Endodermal cell (in vitro differentiated cells): ENCODE data around the gene JARID2. TPM values are rescaled to one million over a fixed set of nuclear protein-coding genes. Genes with fewer than 3 reads are reported as not detected.
"Not testable (repeated sequence)": the region's sequence is repeated elsewhere in the genome, so short reads cannot be mapped to it uniquely, and the experiment has no call there.

ENCODE experiments used
- DNase-seq: peaks from one replicate; pipeline ENCODE4 v3.0.0-alpha.2; 2017
- H3K27ac ChIP-seq: 2 replicates; pipeline ENCODE4 v1.5.1; 2013; ENCODE audit warnings: mild to moderate bottlenecking, low read depth, low read length, moderate library complexity
- H3K27me3 ChIP-seq: 2 replicates; pipeline ENCODE4 v1.6.1; 2013; ENCODE audit warnings: mild to moderate bottlenecking, low read length, moderate library complexity; ENCODE audit not compliant: insufficient read depth, control insufficient read depth, poor library complexity, severe bottlenecking
- H3K36me3 ChIP-seq: 2 replicates; pipeline ENCODE4 v1.7.0; 2013; ENCODE audit warnings: mild to moderate bottlenecking, low read length, moderate library complexity; ENCODE audit not compliant: control insufficient read depth, insufficient read depth
- H3K4me1 ChIP-seq: one replicate; pipeline ENCODE4 v1.7.0; 2013; ENCODE audit warnings: low read length; ENCODE audit not compliant: control insufficient read depth, insufficient read depth
- H3K4me3 ChIP-seq: 2 replicates; pipeline ENCODE4 v1.5.1; 2013; ENCODE audit warnings: mild to moderate bottlenecking, low read length, moderate library complexity
- H3K9ac ChIP-seq: 2 replicates; pipeline ENCODE4 v1.6.1; 2013; ENCODE audit warnings: mild to moderate bottlenecking, low read length, moderate library complexity; ENCODE audit not compliant: poor library complexity, severe bottlenecking; ENCODE audit errors: extremely low read depth
- H3K9me3 ChIP-seq: 2 replicates; pipeline ENCODE4 v1.6.1; 2013; ENCODE audit warnings: mild to moderate bottlenecking, low read length, moderate library complexity; ENCODE audit not compliant: control insufficient read depth
- H3K27ac Mint-ChIP-seq: 2 replicates; pipeline ENCODE4 v1.8.0; 2020; ENCODE audit warnings: mixed read lengths
- H3K27me3 Mint-ChIP-seq: 2 replicates; pipeline ENCODE4 v1.8.0; 2021; ENCODE audit warnings: mild to moderate bottlenecking, mixed read lengths; ENCODE audit not compliant: insufficient read depth
- H3K36me3 Mint-ChIP-seq: 2 replicates; pipeline ENCODE4 v1.8.0; 2020; ENCODE audit warnings: low read depth, mixed read lengths
- H3K4me1 Mint-ChIP-seq: 2 replicates; pipeline ENCODE4 v1.8.0; 2020; ENCODE audit warnings: mixed read lengths
- H3K4me3 Mint-ChIP-seq: 2 replicates; pipeline ENCODE4 v1.8.0; 2020; ENCODE audit warnings: mild to moderate bottlenecking, moderate library complexity, mixed read lengths
- H3K9me3 Mint-ChIP-seq: 2 replicates; pipeline ENCODE4 v1.8.0; 2020; ENCODE audit warnings: mild to moderate bottlenecking, mixed read lengths
- WGBS, 2 experiments: methylation state at CpG; one replicate each; pipeline versions ENCODE4 v1.1.5 to v1.1.7; 2013; ENCODE audit warnings: missing lambda C conversion rate in 2 of 2, mixed read lengths in 1 of 2; ENCODE audit not compliant: insufficient coverage in 1 of 2, insufficient read length in 1 of 2; 5-methylcytosine and 5-hydroxymethylcytosine counted together
- total RNA-seq, 2 donors: library from RNA; stranded (reverse); fragmentation: NEBNext Ultra II Directional in 1 of 2; extraction: Animal tissue kit (Norgen Biotek cat#: 25700) in 1 of 2; gene quantifications; 2 replicates in 1 of 2; 3 replicates in 1 of 2; pipeline ENCODE4 v1.2.1, GENCODE V29; 2021
- TF ChIP-seq, protein P1 (sequence below): fragments of 200-600 bp; sonication (generic); conservative IDR thresholded peaks from 2 replicates; pipeline ENCODE4 v1.5.0; 2021; ENCODE audit warnings: antibody characterized with exemption, mild to moderate bottlenecking

JARID2 gene
- total RNA-seq, 2 donors from 2014 or later = 42.5 to 77.0 TPM

DNA sequence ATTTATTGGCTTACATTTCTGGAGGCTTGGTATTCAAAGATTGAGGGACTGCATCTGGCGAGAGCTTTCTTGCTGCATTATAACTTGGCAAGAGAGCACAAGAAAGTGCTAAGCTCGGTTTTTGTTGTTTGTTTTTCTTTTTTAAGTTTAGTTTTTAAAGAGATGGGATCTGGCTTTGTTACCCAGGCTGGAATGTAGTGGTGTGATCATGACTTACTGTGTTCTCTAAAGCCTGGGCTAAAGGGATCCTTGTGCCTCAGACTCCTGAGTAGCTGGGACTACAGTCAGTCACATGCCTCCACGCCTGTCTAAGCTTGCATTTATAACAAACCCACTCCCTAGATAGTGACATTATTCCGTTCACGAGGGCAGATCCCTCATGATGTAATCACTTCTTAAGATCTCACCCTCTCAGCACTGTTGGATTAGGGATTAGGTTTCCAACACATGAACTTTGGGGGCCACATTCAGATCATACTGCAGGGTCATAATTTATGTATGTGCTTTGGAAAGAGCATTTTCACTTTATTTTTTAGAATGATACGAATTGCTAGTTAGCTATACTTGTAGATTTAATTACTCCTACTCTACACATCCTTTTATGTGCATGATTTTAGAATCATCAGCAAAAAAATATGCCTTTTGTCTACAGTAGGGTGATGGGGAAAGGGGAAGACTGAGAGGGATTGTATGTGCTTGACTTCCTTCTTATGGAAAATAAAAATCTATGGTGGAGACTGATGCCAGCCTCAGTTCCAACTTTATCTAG is 167.8 kb downstream of the JARID2 start:
- Histone ChIP-seq H3K4me1 (peaks cover 14% of the 10 kb centered on the region), H3K36me3 (peaks cover 22% of the 10 kb centered on the region), H3K27ac (no peak overlapping the region), H3K27me3 (no peaks in the 10 kb centered on the region), H3K4me3 (peak overlapping the region; percentile 25), H3K9me3 (peaks cover 20% of the 10 kb centered on the region), H3K9ac (no peak overlapping the region)
- peaks cover 32% of the 10 kb centered on the region for H3K9me3 Mint-ChIP-seq
- TF ChIP-seq, protein P1, sequence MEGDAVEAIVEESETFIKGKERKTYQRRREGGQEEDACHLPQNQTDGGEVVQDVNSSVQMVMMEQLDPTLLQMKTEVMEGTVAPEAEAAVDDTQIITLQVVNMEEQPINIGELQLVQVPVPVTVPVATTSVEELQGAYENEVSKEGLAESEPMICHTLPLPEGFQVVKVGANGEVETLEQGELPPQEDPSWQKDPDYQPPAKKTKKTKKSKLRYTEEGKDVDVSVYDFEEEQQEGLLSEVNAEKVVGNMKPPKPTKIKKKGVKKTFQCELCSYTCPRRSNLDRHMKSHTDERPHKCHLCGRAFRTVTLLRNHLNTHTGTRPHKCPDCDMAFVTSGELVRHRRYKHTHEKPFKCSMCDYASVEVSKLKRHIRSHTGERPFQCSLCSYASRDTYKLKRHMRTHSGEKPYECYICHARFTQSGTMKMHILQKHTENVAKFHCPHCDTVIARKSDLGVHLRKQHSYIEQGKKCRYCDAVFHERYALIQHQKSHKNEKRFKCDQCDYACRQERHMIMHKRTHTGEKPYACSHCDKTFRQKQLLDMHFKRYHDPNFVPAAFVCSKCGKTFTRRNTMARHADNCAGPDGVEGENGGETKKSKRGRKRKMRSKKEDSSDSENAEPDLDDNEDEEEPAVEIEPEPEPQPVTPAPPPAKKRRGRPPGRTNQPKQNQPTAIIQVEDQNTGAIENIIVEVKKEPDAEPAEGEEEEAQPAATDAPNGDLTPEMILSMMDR = no peak
- H3K27ac Mint-ChIP-seq = no peak overlapping the region
- H3K27me3 Mint-ChIP-seq = no peaks in the 10 kb centered on the region
- no peak for DNase-seq
- peaks cover 55% of the 10 kb centered on the region for H3K4me1 Mint-ChIP-seq
- H3K4me3 Mint-ChIP-seq = peak overlapping the region; percentile 1
- H3K36me3 Mint-ChIP-seq = peaks cover 42% of the 10 kb centered on the region
- 80 to 85% methylated on average over 3 to 5 of the region's 6 CpGs for WGBS, 2 experiments

DNA sequence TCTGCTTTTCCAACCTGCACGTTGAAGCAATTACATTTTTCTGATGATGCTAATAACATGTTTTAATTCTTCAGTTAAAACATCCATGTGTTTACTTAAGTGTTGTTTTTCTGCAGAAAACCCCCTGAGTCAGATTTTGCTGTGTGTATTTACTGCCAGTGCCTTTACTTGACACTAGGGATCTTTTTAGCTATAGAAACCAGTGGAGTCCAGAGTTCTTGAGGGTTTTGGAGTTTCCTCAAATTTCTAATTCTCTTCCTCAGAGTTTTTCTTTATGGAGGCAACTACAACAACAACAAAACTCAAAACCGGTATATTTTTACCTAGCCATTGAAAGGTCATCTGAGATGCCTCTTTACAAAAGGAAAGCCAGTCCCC is 168.4 kb downstream of the JARID2 start:
- H3K9me3 ChIP-seq = peaks cover 25% of the 10 kb centered on the region
- no peak for DNase-seq
- Mint-ChIP-seq H3K4me3 (no peak overlapping the region), H3K27ac (no peak overlapping the region), H3K9me3 (peaks cover 35% of the 10 kb centered on the region), H3K27me3 (no peaks in the 10 kb centered on the region), H3K4me1 (peaks cover 50% of the 10 kb centered on the region), H3K36me3 (peaks cover 45% of the 10 kb centered on the region)
- 44 to 50% methylated on average over 2 of the region's 2 CpGs for WGBS, 2 experiments
- no peak overlapping the region for H3K9ac ChIP-seq
- TF ChIP-seq, protein P1 = no peak
- H3K27me3 ChIP-seq = no peaks in the 10 kb centered on the region
- H3K27ac ChIP-seq = no peak overlapping the region
- peaks cover 11% of the 10 kb centered on the region for H3K4me1 ChIP-seq
- H3K36me3 ChIP-seq = peaks cover 28% of the 10 kb centered on the region
- no peak overlapping the region for H3K4me3 ChIP-seq

DNA sequence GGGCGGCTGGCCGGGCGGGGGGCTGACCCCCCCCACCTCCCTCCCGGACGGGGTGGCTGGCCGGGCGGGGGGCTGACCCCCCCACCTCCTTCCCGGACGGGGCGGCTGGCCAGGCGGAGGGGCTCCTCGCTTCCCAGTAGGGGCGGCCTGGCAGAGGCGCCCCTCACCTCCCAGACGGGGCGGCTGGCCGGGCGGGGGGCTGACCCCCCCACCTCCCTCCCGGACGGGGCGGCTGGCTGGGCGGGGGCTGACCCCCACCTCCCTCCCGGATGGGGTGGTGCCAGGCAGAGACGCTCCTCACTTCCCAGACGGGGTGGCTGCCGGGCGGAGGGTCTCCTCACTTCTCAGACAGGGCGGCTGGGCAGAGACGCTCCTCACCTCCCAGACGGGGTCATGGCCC is 169.8 kb downstream of the JARID2 start:
- WGBS, 2 experiments = 98% methylated on average over 19 of the region's 30 CpGs; no CpG with 5 or more reads in 1 of the 2 experiments
- H3K4me3 ChIP-seq, H3K4me3 Mint-ChIP-seq, H3K9ac ChIP-seq, DNase-seq, H3K27ac ChIP-seq, H3K27me3 ChIP-seq, H3K27me3 Mint-ChIP-seq, H3K27ac Mint-ChIP-seq: not testable (repeated sequence)
- peaks cover 11% of the 10 kb centered on the region for H3K4me1 ChIP-seq
- peaks cover 41% of the 10 kb centered on the region for H3K4me1 Mint-ChIP-seq
- peaks cover 35% of the 10 kb centered on the region for H3K36me3 ChIP-seq
- H3K9me3 ChIP-seq = peaks cover 35% of the 10 kb centered on the region
- H3K36me3 Mint-ChIP-seq = peaks cover 57% of the 10 kb centered on the region
- H3K9me3 Mint-ChIP-seq = peaks cover 49% of the 10 kb centered on the region
